Activated T-cell treated with anti-CD3 and anti-CD28 coated beads, Interleukin-2, amount 50 U/mL, for 72 hours (primary cell): Measurements from ENCODE around the gene PBX1. TPM values are rescaled to one million over a fixed set of nuclear protein-coding genes. Genes with fewer than 3 reads are reported as not detected.

Experiments used
- ATAC-seq, 2 donors: fragments of 150-1000 bp; cut with Tn5 transposase; replicated peaks in 1 of 2; 2 replicates each; pipeline ENCODE4 v1.10.0; 2021; ENCODE audit warnings: moderate library complexity in 2 of 2, mild to moderate bottlenecking in 1 of 2
- DNase-seq, 2 donors: peaks; one replicate each; pipeline ENCODE4 v3.0.0; 2021 to 2022; ENCODE audit warnings: mixed read lengths in 1 of 2
- H3K27ac Mint-ChIP-seq: one replicate; pipeline ENCODE4 v1.8.0; 2022; ENCODE audit warnings: mild to moderate bottlenecking, moderate library complexity, mixed read lengths
- H3K27me3 Mint-ChIP-seq: one replicate; pipeline ENCODE4 v1.8.0; 2022; ENCODE audit warnings: low read depth, mixed read lengths
- H3K36me3 Mint-ChIP-seq, 2 donors: one replicate each; pipeline ENCODE4 v1.8.0; 2022; ENCODE audit warnings: mixed read lengths in 2 of 2, mild to moderate bottlenecking in 1 of 2; ENCODE audit not compliant: insufficient read depth in 2 of 2
- H3K4me1 Mint-ChIP-seq: one replicate; pipeline ENCODE4 v1.8.0; 2022; ENCODE audit warnings: low read depth, mixed read lengths
- H3K4me3 Mint-ChIP-seq, 2 donors: one replicate each; pipeline ENCODE4 v1.8.0; 2022; ENCODE audit warnings: mild to moderate bottlenecking in 2 of 2, mixed read lengths in 2 of 2, moderate library complexity in 2 of 2
- H3K9me3 Mint-ChIP-seq, 2 donors: one replicate each; pipeline ENCODE4 v1.8.0; 2022; ENCODE audit warnings: mixed read lengths in 2 of 2
- total RNA-seq, 2 donors: library from RNA; stranded (reverse); gene quantifications; one replicate each; pipeline ENCODE4 v1.2.3, GENCODE V29; 2022

The PBX1 gene
- total RNA-seq, 2 donors from 2014 or later, result 0.62 to 0.74 TPM

GRCh38 chr1:164588516-164589341 is 29.7 kb downstream of the PBX1 start:
- DNase-seq, result no peak
- Mint-ChIP-seq H3K36me3 (peaks cover 0 to 1% of the 10 kb centered on the region in 2 donors), H3K4me3 (no peak overlapping the region), H3K9me3 (no peaks in the 10 kb centered on the region), H3K27ac (no peak overlapping the region), H3K27me3 (peaks cover 8% of the 10 kb centered on the region), H3K4me1 (no peaks in the 10 kb centered on the region)
- ATAC-seq, result no peak

DNA sequence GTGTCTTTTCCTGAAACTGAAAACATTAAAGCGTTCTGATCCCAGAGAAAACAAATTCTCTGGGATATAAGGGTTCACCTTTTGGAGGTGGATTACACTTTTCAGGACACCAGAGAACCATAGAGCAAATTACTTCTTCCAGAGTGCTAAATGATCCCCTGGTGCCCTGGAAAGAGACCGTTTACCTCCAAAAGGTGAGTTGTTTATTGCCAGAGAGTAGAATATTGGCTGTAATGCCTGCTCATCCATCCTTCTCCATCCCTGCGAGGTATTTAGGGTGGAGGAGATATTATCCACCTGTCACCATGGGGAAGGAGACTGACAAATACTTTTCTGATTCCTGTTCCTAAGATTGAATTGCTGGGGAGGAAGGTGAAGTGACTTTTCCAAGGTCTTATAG is 30.4 kb downstream of the PBX1 start:
- Mint-ChIP-seq H3K4me3 (no peak overlapping the region), H3K36me3 (peaks cover 0 to 1% of the 10 kb centered on the region in 2 donors), H3K27me3 (peaks cover 8% of the 10 kb centered on the region), H3K27ac (no peak overlapping the region), H3K9me3 (no peaks in the 10 kb centered on the region), H3K4me1 (no peaks in the 10 kb centered on the region)
- no peak for DNase-seq
- ATAC-seq, result no peak

DNA sequence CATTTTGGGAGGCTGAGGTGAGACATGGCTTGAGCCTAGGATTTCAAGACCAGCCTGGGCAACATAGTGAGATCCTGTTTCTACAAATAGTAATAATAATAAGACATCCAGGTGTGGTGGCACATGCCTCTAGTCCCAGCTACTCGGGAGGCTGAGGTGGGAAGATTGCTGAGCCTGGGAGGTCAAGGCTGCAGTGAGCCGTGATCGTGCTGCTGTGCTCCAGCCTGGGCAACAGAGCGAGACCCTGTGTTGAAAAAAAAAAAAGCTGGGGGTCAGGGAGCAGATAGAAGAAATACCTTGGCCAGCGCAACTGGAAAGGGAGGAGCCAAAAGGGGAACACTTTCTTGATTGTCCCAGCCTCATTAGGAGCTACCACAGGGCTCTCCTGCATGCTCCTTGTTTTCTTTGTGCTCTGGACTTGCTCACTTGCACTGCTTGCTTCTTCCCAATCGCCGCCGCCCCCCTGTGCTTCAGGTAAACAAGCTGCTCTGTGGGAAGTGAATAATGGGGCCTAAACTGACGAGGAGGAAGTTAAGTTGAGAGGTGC is 31.1 kb downstream of the PBX1 start:
- Mint-ChIP-seq H3K27me3 (peaks cover 8% of the 10 kb centered on the region), H3K27ac (no peak overlapping the region), H3K36me3 (no peaks in the 10 kb centered on the region), H3K9me3 (no peaks in the 10 kb centered on the region), H3K4me1 (no peaks in the 10 kb centered on the region), H3K4me3 (no peak overlapping the region)
- ATAC-seq (no peak), DNase-seq (no peak)

GRCh38 chr1:164590592-164590991 is 31.6 kb downstream of the PBX1 start:
- no peaks in the 10 kb centered on the region for H3K36me3 Mint-ChIP-seq
- H3K4me3 Mint-ChIP-seq, result no peak overlapping the region
- no peaks in the 10 kb centered on the region for H3K9me3 Mint-ChIP-seq
- DNase-seq, result no peak
- H3K27ac Mint-ChIP-seq, result no peak overlapping the region
- ATAC-seq, result no peak
- H3K27me3 Mint-ChIP-seq, result peaks cover 8% of the 10 kb centered on the region
- no peaks in the 10 kb centered on the region for H3K4me1 Mint-ChIP-seq

GRCh38 chr1:164591858-164592257 is 32.9 kb downstream of the PBX1 start:
- H3K4me1 Mint-ChIP-seq, result no peaks in the 10 kb centered on the region
- no peaks in the 10 kb centered on the region for H3K36me3 Mint-ChIP-seq
- DNase-seq, result no peak
- H3K4me3 Mint-ChIP-seq, result no peak overlapping the region
- H3K9me3 Mint-ChIP-seq, result no peaks in the 10 kb centered on the region
- ATAC-seq, result no peak
- no peak overlapping the region for H3K27ac Mint-ChIP-seq
- H3K27me3 Mint-ChIP-seq, result peaks cover 8% of the 10 kb centered on the region

DNA sequence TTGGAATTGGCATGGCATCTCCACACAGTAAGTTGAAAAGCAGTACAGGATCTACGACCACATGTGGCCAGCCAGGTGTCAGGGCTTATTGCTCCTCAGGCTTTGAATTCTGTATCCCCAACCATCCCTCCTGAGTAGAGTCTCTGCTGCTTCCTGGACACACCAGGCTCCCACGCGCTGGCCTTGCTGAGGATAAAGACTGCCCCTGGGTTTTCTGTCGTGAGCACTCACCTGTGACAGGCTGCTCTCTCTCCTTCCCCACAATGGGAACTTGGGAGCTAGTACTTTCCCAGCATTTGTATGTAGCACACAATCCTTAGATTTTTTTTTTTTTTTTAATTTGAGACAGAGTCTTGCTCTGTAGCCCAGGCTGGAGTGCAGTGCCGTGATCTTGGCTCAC is 33.6 kb downstream of the PBX1 start:
- Mint-ChIP-seq H3K36me3 (no peaks in the 10 kb centered on the region), H3K9me3 (no peaks in the 10 kb centered on the region), H3K4me1 (no peaks in the 10 kb centered on the region), H3K4me3 (no peak overlapping the region), H3K27ac (no peak overlapping the region), H3K27me3 (peaks cover 4% of the 10 kb centered on the region)
- no peak for ATAC-seq
- no peak for DNase-seq

GRCh38 chr1:164595212-164595611 is 36.2 kb downstream of the PBX1 start:
- no peak overlapping the region for H3K27ac Mint-ChIP-seq
- no peaks in the 10 kb centered on the region for H3K36me3 Mint-ChIP-seq
- H3K27me3 Mint-ChIP-seq, result no peaks in the 10 kb centered on the region
- H3K9me3 Mint-ChIP-seq, result no peaks in the 10 kb centered on the region
- no peak for DNase-seq
- H3K4me3 Mint-ChIP-seq, result no peak overlapping the region
- no peaks in the 10 kb centered on the region for H3K4me1 Mint-ChIP-seq
- no peak for ATAC-seq

DNA sequence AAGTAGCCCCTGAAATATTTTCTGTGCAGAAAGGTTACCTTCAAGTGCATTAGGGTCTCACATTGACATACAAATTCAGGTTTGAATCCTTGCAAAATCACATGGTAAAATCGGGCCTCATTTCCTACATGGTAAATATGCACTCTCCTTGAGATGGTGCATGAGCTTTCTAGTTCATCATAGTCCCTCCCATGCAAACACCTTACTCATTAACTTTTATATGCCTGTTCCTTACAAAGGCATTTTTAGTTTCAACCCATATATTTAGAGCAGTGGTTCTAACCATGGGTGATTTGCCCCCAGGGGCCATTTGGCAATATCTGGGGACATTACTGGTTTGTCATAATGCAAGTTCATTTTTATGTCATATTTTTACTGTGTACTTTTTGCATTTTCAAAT is 37.2 kb downstream of the PBX1 start:
- no peaks in the 10 kb centered on the region for H3K27me3 Mint-ChIP-seq
- no peak for DNase-seq
- H3K27ac Mint-ChIP-seq, result no peak overlapping the region
- no peaks in the 10 kb centered on the region for H3K4me1 Mint-ChIP-seq
- H3K9me3 Mint-ChIP-seq, result no peaks in the 10 kb centered on the region
- no peak for ATAC-seq
- H3K36me3 Mint-ChIP-seq, result no peaks in the 10 kb centered on the region
- no peak overlapping the region for H3K4me3 Mint-ChIP-seq

GRCh38 chr1:164598719-164599118 is 39.7 kb downstream of the PBX1 start:
- Mint-ChIP-seq H3K4me3 (no peak overlapping the region), H3K4me1 (no peaks in the 10 kb centered on the region), H3K9me3 (no peaks in the 10 kb centered on the region), H3K27me3 (no peaks in the 10 kb centered on the region), H3K27ac (no peak overlapping the region), H3K36me3 (no peaks in the 10 kb centered on the region)
- ATAC-seq (no peak), DNase-seq (no peak)

GRCh38 chr1:164599272-164599671 is 40.3 kb downstream of the PBX1 start:
- Mint-ChIP-seq H3K36me3 (no peaks in the 10 kb centered on the region), H3K27ac (no peak overlapping the region), H3K4me1 (no peaks in the 10 kb centered on the region), H3K9me3 (no peaks in the 10 kb centered on the region), H3K27me3 (no peaks in the 10 kb centered on the region), H3K4me3 (no peak overlapping the region)
- DNase-seq (no peak), ATAC-seq (no peak)

GRCh38 chr1:164601399-164602100 is 42.6 kb downstream of the PBX1 start:
- no peaks in the 10 kb centered on the region for H3K4me1 Mint-ChIP-seq
- no peaks in the 10 kb centered on the region for H3K9me3 Mint-ChIP-seq
- H3K4me3 Mint-ChIP-seq, result no peak overlapping the region

DNA sequence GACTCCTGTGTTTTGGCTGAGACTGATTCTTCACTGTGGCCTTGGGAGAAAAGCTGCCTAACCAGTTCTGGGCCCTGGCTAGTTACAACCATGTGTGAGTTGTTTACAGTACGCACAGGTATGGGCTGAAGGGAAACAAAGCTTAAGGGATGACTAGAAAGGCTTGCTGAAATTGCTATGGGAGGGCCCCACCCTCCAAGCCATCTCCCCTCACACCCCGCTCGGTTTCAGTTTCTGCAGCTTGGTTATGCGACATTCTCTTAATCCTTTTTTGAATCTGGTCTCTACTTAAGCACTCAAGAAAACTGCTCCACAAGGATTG is 43.1 kb downstream of the PBX1 start:
- Mint-ChIP-seq H3K9me3 (no peaks in the 10 kb centered on the region), H3K4me1 (no peaks in the 10 kb centered on the region), H3K27ac (no peak overlapping the region), H3K36me3 (no peaks in the 10 kb centered on the region), H3K4me3 (no peak overlapping the region), H3K27me3 (no peaks in the 10 kb centered on the region)
- ATAC-seq (no peak), DNase-seq (no peak)

More at GRCh38 chr1:164601399-164602100, 42.6 kb downstream of the PBX1 start:
- Mint-ChIP-seq H3K27ac (no peak overlapping the region), H3K36me3 (no peaks in the 10 kb centered on the region), H3K27me3 (no peaks in the 10 kb centered on the region)
- DNase-seq (no peak), ATAC-seq (no peak)

DNA sequence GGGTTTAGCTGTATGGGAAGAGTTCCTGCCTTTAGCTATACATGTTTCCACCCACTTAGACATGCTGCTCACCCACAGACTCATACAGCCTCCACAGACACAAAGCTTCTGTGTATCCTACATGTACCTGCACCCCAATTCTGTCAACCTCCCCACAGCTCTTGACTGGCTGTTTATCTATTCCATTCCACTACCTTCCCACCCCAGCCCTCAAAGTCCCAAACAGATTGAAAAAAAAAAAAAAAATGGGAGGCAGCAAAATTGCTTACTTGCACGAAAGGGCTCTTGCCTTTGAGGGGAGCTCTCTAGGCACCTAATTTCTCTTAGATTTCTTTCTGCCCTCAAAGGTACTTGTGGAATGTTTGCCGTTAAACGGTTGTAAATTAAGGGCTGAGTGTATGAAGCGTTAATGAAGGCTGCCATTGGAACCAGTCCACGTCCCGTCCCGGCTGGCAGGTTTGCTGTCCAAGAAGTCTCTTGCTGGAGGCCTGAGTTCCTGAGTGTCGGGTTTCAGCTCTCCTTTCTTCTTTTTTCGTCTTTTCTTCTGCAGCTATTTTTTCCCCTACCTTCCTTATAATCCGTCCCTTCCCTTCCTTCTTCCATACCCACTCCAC is 43.6 kb downstream of the PBX1 start:
- H3K9me3 Mint-ChIP-seq, result no peaks in the 10 kb centered on the region
- DNase-seq, result no peak
- H3K4me1 Mint-ChIP-seq, result no peaks in the 10 kb centered on the region
- no peak overlapping the region for H3K4me3 Mint-ChIP-seq
- no peak for ATAC-seq
- H3K36me3 Mint-ChIP-seq, result no peaks in the 10 kb centered on the region
- no peak overlapping the region for H3K27ac Mint-ChIP-seq
- H3K27me3 Mint-ChIP-seq, result no peaks in the 10 kb centered on the region
